AG10803 (cell line): ENCODE measurements around the gene ZSCAN30.
"Not testable (repeated sequence)": the region's sequence is repeated elsewhere in the genome, so short reads cannot be mapped to it uniquely, and the experiment has no call there.

ENCODE experiments used
- DNase-seq: peaks from one replicate; pipeline ENCODE4 v3.0.0; 2010; ENCODE audit warnings: low read depth
- H3K4me3 ChIP-seq: 2 replicates; pipeline ENCODE4 v1.5.1; 2011; ENCODE audit warnings: mild to moderate bottlenecking, low read length, control low read depth
- TF ChIP-seq, protein P1 (sequence below): conservative IDR thresholded peaks from 2 replicates; pipeline ENCODE4 v1.5.1; 2011; ENCODE audit warnings: mild to moderate bottlenecking, low read length, control low read depth, inconsistent platforms

Gene ZSCAN30

GRCh38 chr18:35236571-35237363 lies 53.3 kb downstream of the ZSCAN30 start:
- no peak for DNase-seq
- TF ChIP-seq, protein P1, sequence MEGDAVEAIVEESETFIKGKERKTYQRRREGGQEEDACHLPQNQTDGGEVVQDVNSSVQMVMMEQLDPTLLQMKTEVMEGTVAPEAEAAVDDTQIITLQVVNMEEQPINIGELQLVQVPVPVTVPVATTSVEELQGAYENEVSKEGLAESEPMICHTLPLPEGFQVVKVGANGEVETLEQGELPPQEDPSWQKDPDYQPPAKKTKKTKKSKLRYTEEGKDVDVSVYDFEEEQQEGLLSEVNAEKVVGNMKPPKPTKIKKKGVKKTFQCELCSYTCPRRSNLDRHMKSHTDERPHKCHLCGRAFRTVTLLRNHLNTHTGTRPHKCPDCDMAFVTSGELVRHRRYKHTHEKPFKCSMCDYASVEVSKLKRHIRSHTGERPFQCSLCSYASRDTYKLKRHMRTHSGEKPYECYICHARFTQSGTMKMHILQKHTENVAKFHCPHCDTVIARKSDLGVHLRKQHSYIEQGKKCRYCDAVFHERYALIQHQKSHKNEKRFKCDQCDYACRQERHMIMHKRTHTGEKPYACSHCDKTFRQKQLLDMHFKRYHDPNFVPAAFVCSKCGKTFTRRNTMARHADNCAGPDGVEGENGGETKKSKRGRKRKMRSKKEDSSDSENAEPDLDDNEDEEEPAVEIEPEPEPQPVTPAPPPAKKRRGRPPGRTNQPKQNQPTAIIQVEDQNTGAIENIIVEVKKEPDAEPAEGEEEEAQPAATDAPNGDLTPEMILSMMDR = no peak

DNA sequence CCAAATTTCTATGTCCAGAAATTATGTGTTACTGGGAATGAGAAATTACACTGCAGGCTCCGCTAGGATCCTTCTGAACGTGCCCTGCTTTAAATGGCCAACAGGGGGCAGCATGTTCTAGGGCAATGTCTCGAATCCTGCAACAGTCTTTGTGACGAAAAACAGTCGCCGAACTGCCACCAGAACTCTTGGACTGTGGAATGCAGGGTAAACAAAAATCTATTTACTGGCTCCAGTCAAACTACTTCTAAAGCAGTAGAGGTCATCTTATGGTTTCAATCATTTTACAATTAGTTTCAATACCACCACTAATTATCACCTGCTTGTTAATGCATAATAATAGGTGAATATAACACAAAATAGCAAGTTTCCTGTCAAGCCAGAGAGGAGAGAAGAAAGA lies 59.0 kb downstream of the ZSCAN30 start:
- peak; percentile 63 for DNase-seq
- H3K4me3 ChIP-seq = 0 out of 2 replicates have a peak overlapping the region, but pooled peaks have one; percentile 11
- TF ChIP-seq, protein P1 = peak; percentile 97

More at GRCh38 chr18:35236571-35237363, 53.3 kb downstream of the ZSCAN30 start:
- no peak overlapping the region for H3K4me3 ChIP-seq

- TF ChIP-seq, protein P1 = no peak
- no peak overlapping the region for H3K4me3 ChIP-seq
- DNase-seq = peak; percentile 7
These were observed 62.8 kb downstream of the ZSCAN30 start for GRCh38 chr18:35227254-35227653.

GRCh38 chr18:35223797-35224196 lies 66.2 kb downstream of the ZSCAN30 start:
- TF ChIP-seq, protein P1 = no peak
- DNase-seq = no peak
- no peak overlapping the region for H3K4me3 ChIP-seq

GRCh38 chr18:35220424-35220823 lies 69.6 kb downstream of the ZSCAN30 start:
- no peak overlapping the region for H3K4me3 ChIP-seq
- TF ChIP-seq, protein P1 = no peak

DNA sequence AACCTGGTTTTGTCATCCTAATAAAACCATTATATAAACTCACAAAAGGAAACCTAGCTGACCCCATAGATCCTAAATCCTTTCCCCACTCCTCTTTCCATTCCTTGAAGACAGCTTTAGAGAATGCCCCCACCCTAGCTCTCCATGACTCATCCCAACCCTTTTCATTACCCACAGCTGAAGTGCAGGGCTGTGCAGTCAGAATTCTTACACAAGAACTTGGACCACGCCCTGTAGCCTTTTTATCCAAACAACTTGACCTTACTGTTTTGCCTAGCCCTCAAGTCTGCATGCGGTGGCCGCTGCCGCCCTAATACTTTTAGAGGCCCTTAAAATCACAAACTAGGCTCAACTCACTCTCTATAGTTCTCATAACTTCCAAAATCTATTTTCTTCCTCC lies 70.7 kb downstream of the ZSCAN30 start:
- not testable (repeated sequence) for H3K4me3 ChIP-seq, DNase-seq

More at GRCh38 chr18:35220424-35220823, 69.6 kb downstream of the ZSCAN30 start:
- no peak for DNase-seq

DNA sequence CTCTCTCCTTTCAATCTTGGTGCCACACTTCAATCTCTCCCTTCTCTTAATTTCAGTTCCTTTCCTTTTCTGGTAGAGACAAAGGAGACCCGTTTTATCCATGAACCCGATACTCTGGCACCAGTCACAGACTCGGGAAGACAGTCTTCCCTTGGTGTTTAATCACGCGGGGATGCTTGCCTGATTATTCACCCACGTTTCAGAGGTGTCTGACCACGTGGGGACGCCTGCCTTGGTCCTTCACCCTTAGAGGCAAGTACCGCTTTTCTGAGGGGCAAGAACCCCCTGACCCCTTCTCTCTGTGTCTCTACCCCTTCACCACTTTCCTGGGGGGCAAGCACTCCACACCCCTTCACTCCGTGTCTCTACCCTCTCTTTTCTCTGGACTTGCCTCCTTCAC lies 73.4 kb downstream of the ZSCAN30 start:
- not testable (repeated sequence) for DNase-seq, H3K4me3 ChIP-seq

DNA sequence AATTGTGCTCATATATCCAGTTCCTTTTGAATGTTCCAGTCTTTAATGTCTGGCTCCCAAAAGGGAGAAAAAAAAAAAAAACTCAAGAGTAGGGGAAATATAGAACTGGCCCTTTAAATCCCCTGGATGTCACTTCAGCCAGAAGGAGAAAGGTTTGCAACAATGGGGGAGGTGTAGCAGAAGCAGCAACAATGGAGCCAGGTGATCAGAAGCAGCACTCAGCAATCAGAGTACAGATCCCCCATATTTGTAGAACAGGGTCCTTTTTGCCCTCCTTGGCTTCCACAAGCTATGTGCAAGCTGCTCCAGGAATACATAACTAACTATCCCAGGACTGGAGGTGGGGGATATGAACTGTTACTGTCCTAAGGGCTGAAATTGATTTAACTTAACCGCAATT lies 75.0 kb downstream of the ZSCAN30 start:
- H3K4me3 ChIP-seq = no peak overlapping the region
- TF ChIP-seq, protein P1 = no peak
- no peak for DNase-seq

- not testable (repeated sequence) for H3K4me3 ChIP-seq, DNase-seq
These were observed 84.1 kb downstream of the ZSCAN30 start for GRCh38 chr18:35205746-35206458.
